T47D (cell line): ENCODE measurements around the gene SLIT3.

Experiments
- DNase-seq, 2 experiments: peaks; one replicate each; pipeline versions ENCODE4 v3.0.0 to v3.0.0-alpha.2; 2011 to 2012; ENCODE audit warnings: low read depth in 1 of 2, low spot score in 1 of 2
- JUND ChIP-seq: IDR thresholded peaks from 2 replicates; pipeline ENCODE4 v1.6.1; 2012; ENCODE audit warnings: low read depth
- in situ Hi-C: cut with HindIII; loops from 2 replicates; pipeline ENCODE4 v1.10.0; 2016; ENCODE audit warnings: low sequenced_read_pairs, low pct_unique_long_range_greater_than_20kb

Gene SLIT3

DNA sequence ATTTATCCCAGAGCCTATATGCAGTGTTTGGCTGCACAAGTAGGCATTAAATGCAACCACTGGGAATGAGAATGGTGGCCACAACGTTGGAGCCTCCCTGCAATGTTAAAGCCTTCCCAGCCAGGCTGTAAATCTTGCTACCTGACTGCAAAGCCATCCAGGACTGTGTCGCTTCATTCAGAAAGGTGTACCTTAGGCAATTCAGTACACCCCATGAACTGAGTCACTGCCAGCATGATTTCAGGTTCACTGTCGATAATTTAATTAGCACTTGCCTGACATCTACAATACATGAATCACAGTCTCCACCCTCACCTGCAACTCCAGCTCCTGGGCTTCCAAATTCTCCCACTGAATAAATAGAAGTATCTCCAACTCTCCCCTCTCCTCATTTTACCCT lies 108.4 kb downstream of the SLIT3 start:
- TF ChIP-seq JUND = no peak
- no peak for DNase-seq
- in situ Hi-C loops = no loop called here

DNA sequence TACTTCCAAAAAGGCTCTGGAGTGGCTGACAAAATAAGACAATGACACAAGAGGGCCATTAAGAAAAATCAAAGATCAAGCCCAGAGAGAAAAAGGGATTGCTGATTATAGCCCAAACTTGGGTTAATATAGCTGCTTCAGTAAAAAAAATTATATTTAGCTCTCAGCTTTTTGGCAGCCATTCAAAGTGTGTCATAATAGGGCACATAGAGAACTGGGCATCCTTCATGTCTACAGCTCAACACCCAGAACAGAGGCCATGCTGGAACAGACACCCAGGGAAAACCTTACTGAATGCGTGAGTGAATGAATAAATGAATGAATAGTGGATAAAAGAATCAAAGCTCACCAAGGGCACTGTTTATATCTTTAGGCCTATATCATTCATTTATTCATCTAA lies 110.1 kb downstream of the SLIT3 start:
- DNase-seq = no peak
- in situ Hi-C loops = no loop called here
- no peak for TF ChIP-seq JUND

DNA sequence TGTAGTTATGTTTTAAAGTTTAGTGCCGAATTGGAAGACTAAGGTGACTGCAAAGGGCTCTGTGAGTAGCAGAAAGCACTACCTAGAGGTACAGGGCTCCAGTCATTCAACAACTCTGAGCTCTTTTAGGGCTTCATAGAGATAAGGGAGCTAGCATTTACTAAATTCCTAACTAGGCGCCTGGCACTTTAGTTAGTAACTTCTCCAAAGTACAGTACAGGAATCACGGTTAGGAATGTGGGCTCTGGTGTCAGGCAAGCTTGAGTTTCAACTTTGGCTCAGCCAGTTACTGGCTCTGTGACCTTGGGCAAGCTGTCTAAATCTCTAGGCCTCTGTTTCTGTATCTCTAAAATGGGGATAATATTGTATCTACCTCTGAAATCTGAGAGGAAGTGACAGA lies 115.3 kb downstream of the SLIT3 start:
- in situ Hi-C loops = no loop called here
- no peak for TF ChIP-seq JUND
- DNase-seq = no peak

DNA sequence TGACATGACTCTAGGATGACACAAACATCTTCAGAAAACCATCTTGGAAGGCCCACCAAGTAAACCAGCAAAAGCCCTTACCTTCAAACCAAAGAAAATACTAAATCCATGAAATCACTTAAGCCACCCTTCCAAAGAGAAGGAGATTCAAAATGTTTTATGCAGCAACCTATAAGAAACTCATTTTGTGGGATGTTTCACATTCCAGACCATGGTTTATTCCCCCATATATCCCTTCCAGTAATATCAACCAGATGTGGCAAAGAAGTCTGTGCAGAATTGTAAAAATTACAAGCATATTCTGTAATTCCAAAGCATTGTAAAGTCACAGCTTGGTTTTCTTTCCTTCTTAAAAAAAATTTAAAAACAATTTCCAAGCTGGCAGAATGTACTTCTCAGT lies 117.4 kb downstream of the SLIT3 start:
- in situ Hi-C loops = no loop called here
- no peak for DNase-seq
- TF ChIP-seq JUND = no peak

DNA sequence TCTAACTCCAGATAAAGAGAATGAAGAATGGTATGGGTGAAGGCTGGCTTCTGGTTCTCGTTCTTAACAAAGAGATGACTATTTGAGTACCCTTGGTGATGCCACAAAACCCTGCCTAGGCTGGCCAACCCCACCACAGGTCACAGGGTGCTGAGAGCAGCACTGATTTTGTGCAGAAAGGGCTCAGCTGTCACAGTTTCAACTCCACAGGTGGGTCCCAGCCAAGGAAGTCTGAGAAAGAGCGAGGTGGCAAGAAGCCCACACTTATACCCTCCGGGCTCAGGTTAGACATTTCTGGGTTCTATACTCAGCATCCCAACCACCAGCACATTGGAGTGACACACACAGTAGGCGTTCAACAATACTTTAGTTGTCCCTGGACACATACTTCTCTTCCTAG lies 118.1 kb downstream of the SLIT3 start:
- in situ Hi-C loops = no loop called here
- DNase-seq = no peak
- no peak for TF ChIP-seq JUND

DNA sequence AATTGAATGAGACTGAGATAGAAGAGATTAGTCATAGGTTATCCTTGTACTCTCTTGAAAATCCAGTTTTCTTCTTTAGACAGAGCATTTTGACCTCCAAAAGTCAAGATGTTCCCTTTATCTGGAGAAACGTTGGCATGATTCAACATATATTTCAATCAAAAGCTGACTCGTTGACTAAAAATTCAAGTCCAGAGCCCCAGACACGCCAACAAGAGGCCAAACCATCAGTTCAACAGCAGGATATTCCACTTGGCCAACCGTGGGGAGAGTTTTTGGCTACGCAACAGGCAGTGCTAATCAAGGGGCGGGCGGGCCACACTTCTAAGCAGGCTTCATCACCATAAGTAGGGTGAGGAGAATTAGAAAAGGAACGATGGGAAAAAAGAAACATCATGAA lies 119.1 kb downstream of the SLIT3 start:
- in situ Hi-C loops = no loop called here
- no peak for TF ChIP-seq JUND
- no peak for DNase-seq

DNA sequence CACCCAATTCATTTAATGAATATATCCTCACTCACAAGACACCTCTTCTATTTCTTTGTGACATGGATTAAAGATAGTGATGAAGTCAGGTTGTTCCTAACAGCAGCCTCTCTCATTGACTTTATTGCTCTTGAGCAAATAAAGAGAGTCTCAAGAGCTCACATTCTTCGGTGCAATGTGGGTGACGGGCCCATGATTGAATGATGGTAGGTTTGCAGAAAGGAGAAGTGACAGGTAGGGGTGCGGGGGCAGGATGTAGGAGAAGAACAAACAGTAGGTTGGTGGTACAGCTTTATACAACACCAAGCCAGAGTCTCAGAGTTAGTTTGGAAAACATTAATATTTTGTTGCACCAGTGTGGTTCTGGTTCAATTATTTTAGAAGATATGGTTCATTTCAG lies 122.2 kb downstream of the SLIT3 start:
- DNase-seq = no peak
- TF ChIP-seq JUND = no peak
- in situ Hi-C loops = no loop called here

DNA sequence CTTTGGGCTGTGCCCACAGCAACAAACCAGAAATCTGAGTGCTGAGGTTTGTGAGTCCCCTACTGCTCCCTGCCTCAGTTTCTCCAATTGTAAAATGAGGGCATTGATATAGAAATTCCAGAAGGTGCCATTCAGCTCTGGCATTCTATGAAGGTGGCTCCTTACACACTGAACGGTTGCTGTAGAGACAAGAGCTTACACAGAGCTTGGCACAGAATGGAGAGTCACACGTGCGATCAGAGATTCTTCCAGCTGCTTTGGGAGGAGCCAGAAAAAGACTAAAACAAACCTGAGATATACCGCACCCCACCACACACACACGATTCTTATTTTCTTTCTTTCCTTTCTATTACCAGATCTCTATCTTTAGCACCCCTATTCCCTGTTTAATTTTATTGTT lies 122.7 kb downstream of the SLIT3 start:
- no peak for TF ChIP-seq JUND
- in situ Hi-C loops = no loop called here
- DNase-seq = no peak

DNA sequence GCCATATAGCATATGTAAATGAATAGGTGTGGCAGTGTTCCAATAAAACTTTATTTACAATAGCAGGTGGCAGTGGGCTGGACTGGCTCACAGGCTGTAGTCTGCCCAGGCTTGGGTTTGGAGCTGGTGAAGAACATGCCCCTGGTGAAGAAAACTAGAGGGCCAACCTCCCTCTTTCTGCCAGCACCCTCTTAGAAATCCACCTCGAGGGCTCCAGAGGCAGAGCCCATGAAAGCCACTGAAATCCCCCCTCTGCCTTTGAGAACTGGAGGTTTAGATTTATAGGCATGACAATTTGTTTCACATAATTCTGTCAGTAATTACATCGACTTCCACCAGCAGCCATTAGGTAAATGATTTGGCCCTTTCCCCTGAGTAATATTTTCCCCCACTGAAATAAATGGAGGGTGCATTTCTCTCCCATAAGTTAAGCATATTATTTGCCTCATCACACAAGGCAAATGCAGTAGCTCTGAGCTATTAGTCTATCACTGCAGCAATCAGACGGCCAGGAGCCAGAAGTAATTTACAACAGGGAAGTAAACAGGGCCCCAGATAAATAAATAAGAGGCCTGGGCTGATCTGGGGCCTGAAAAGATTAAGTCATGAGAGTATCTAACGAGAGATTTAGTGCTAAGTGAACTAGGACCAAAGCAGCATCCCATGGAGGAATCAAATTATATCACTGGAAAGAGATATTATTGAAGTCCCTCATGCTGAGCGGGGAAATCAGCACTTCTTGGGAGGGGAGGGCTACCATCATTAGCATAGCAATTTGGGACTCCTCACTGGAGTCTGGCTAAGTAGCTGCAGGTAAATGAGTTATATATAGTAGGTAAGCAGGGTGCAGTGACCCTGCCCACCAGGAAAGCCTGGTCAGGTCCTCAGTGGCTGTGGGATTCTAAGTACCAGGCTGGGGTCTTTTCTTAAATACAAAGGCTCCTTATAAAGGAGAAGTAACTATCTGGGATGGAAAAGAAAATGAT lies 123.9 kb downstream of the SLIT3 start:
- no peak for DNase-seq
- no peak for TF ChIP-seq JUND
- in situ Hi-C loops = no loop called here

DNA sequence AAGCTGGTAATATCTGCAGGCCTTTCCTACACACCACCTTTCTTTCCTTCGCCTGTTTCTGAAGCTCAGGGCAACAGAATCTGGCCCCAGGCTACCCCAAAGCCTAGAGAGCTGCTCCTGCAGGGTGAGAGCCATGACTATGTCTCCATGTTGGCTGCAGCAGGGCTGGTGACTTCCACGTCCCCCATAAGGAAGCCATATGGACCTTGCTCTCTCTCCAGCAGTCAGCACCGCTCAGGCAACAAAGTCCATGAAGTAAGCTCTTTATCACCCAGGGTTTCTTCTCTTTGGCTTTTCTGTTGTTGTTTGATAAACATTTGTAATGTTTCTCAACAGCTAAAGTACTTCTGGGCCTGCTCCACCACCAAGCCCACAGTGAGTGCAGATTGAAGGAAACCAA lies 125.2 kb downstream of the SLIT3 start:
- in situ Hi-C loops = no loop called here
- no peak for TF ChIP-seq JUND
- DNase-seq = no peak

DNA sequence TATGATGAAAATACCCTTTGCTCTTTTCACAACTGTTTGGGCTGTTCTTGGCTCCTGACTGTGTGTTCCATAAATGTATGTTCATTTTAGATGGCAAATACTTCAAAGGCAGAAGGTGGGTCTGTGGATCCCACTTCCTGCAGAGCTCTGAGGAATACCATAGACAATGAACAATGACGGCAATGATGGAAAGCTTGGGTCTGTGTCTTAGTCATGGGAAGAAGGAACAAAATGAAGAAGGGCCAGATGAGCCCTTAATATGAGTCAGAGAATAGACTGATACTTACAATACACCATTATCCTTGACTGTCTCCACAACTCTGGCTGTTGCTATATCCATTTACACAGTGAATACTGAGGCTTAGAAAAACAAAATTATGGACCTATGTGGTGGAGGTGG lies 126.0 kb downstream of the SLIT3 start:
- DNase-seq = no peak
- in situ Hi-C loops = no loop called here
- no peak for TF ChIP-seq JUND

DNA sequence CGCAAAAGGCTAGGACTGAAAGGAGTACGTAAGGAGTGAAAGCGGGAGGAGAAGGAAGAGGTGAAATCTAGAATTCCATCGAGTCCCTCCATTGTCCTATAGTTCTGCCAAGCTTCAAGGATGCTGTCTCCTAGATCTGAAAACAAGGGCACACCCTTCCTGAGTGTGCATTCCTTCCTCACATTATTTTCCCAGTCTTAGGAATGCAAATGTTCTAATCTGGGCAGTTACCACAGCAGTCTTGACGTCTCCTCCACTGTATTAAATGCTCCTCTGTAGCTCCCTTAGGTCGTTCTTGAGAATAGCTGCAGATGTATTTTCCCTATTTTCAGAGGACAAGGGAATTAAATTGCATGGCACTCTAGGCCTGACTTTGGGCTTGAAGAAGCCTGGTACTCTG lies 127.6 kb downstream of the SLIT3 start:
- DNase-seq = no peak
- no peak for TF ChIP-seq JUND
- in situ Hi-C loops = no loop called here

DNA sequence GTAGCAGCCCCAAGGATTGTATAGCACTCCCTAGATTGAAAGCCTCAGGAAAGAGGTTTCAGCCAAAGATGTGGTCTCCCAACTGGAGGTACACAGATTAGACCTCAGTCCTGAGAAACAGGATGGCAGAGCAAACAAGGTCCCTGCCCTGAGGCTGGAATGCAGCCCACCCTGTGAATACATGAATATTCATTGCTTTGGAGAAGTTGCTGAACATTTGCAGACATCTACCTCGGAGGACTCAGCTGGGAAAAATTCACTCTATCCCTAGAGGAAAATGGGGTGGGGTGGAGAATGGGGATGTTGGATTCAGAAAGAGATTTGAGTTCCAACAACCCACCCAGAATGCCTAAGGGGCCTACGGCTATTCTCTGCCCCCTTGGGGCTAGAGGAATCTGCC lies 129.4 kb downstream of the SLIT3 start:
- in situ Hi-C loops = no loop called here
- no peak for DNase-seq
- no peak for TF ChIP-seq JUND

DNA sequence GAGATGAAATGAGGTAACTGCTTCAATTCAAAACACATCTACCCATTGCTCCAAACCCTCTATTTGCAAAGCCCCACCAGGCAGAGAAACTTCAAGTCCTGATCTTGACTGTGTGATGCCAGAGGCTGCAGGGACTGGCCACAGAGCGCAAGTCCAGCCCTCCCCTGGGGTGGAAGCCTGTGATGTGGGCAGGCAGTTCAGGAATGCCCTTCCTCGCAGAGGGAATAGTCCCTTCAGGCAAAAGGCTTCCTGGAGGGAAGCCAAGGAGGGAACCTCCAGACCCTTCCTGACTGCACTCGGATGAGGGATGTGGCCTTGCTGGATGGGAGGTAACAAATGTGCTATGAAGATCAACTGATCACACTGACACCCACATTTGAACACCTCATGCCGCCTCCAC lies 131.2 kb downstream of the SLIT3 start:
- TF ChIP-seq JUND = no peak
- DNase-seq = no peak
- in situ Hi-C loops = no loop called here
